Activated naive CD4-positive, alpha-beta T cell treated with anti-CD3 and anti-CD28 coated beads, Interleukin-2, amount 50 U/mL, for 72 hours (primary cell): ENCODE data around the gene RAMP1. TPM values are rescaled to one million over a fixed set of nuclear protein-coding genes. Genes with fewer than 3 reads are reported as not detected.

Experiments used
- ATAC-seq, 2 donors: fragments of 150-1000 bp; cut with Tn5 transposase; 2 replicates each; pipeline ENCODE4 v1.10.0; 2021; ENCODE audit warnings: mild to moderate bottlenecking in 2 of 2, moderate library complexity in 2 of 2
- DNase-seq, 2 donors: peaks; one replicate each; pipeline ENCODE4 v3.0.0; 2021 to 2022; ENCODE audit warnings: low spot score in 2 of 2
- H3K27ac Mint-ChIP-seq, 2 donors: one replicate each; pipeline ENCODE4 v1.8.0; 2022; ENCODE audit warnings: mild to moderate bottlenecking in 2 of 2, mixed read lengths in 2 of 2
- H3K36me3 Mint-ChIP-seq, 2 donors: one replicate each; pipeline ENCODE4 v1.8.0; 2022; ENCODE audit warnings: mixed read lengths in 2 of 2
- H3K9me3 Mint-ChIP-seq, 2 donors: one replicate each; pipeline ENCODE4 v1.8.0; 2022; ENCODE audit warnings: mixed read lengths in 2 of 2
- total RNA-seq, 2 donors: library from RNA; stranded (reverse); gene quantifications; one replicate each; pipeline ENCODE4 v1.2.3, GENCODE V29; 2022

Gene RAMP1
- total RNA-seq, 2 donors from 2014 or later, result 0.47 TPM; not detected in 1

DNA sequence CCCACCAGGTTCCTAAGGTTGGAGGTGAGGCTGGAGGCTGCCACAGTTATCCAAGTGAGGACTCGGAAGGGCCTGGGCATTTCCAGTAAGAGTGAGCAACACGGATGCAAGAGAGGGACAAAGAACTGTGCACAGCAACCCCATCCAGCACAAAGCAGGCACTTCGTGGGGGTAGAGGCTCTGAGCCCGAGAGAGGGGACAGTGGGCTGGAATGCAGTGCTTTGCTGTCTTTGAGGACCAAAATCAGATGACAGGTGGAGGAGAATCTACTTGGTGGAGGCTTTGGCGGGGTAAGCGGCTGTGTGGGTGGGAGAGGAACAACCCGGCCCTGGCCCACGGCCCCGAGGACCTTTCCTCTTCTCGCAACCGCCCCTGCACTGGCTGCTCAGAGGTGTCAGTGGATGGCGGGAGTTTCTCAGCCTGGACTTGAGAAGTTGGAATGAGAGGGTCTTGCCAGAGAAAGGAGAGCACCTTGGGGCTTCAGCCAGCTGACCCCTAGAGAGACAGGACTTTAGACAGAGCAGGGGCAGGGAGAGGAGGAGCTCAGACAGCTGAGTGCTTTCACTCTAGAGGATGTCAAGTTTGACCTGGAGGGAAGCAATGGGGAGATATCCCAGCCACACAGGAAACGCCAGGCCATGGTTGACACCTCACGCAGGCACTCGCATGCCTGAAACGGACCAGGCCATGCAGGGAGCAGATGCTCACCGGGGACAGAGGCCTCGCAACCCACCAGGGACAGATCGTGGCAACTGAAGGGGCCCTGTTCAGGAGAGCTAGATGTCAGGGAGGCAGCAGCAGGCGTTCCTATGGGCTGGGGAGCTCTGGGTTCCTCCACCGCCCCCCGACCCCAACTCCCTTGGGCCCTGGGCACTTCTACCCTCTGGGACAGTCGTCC is 11.6 kb downstream of the RAMP1 start:
- peak in 1 of 2 donors; percentile 46 for DNase-seq
- Mint-ChIP-seq H3K27ac (peak overlapping the region in 1 of 2 donors; percentile 17), H3K9me3 (no peaks in the 10 kb centered on the region), H3K36me3 (no peaks in the 10 kb centered on the region)
- no peak for ATAC-seq

DNA sequence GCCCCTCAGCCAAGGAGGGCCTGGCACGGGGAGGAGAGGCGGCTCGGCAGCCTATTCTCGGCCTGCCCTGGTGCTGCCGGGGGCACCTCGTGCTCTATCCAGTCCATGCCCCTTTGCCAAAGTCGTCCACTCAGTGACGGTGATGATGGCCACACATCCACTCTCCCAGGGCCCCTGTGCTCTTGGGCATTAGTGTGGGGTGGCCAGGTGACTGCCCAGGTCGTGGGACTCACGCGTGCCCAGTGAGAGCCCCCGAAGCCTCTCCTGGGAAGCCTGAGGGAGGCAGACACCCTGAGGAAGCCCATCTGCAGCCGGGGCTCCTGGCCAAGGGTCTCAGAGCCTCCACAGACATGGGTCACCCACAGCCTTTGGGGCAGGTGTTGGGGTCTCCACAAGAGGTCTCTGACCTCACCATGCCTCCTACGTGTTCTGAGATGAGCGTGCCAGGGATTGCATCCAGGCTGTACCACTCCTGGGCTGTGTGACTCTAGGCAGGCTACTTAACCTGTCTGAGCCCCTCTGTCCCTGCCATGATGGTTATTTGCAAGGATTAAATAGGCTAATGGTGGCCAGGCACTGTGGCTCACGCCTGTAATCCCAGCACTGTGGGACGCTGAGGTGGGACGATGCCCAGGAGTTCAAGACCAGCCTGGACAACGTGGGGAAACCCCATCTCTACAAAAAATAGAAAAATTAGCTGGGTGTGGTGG is 12.9 kb downstream of the RAMP1 start:
- H3K9me3 Mint-ChIP-seq, result no peaks in the 10 kb centered on the region
- H3K27ac Mint-ChIP-seq, result no peak overlapping the region
- H3K36me3 Mint-ChIP-seq, result no peaks in the 10 kb centered on the region
- ATAC-seq, result no peak
- peak in 1 of 2 donors; percentile 51 for DNase-seq

DNA sequence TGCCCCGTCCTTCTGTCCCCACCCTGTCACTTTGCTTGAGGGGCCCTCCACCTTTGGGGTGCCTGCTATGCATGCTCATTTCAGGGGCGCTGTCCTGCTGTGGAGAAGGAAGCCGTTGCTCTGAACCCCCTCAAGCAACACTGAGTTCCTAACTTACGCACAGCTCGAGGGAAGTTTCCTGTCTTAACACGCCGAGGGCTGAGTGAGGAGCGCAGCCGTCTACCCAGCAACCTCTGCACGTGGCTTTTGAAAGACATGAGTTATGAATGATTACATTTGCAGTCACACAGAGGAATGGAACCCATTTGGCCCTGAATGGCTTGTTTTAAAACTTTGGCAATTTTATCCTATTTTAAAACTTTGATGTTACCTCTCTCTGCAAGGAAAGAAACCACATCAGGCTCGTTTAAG is 14.0 kb downstream of the RAMP1 start:
- DNase-seq, result peak in 1 of 2 donors; percentile 6
- Mint-ChIP-seq H3K9me3 (no peaks in the 10 kb centered on the region), H3K36me3 (no peaks in the 10 kb centered on the region), H3K27ac (no peak overlapping the region)
- ATAC-seq, result no peak

DNA sequence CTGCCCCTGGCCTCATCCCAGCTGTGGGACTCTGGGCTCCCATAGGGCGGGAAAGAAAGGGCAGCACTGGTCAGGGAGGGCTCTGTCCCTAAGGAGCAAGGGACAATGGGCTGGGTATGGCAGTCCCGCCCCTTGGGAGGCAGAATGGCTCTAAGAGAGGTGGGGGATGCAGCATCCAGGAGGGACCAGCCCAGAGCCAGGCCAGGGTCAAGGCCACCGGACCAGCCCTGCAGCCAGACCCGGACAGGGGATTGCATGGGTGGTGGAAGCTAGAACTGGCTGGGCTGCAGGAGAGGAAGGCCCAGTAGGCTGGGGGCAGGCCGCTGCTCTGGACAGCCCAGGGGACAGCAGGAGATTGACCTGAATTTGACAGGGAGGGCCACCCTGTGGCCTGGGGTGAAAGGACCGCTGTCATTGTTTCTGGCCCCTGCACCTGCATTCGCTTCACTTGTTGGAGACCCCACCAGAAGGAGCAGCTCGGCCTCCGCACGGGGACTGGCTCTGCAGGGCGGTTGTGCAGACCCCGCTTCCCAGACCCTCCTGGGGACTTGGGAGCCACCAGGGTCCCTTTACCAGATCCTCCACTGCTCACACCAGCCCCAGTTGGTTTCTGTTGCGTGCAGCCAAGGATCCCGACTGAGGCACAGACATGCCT is 14.6 kb downstream of the RAMP1 start:
- peak in 1 of 2 donors; percentile 49 for DNase-seq
- no peak overlapping the region for H3K27ac Mint-ChIP-seq
- no peaks in the 10 kb centered on the region for H3K36me3 Mint-ChIP-seq
- no peak for ATAC-seq
- H3K9me3 Mint-ChIP-seq, result no peaks in the 10 kb centered on the region

DNA sequence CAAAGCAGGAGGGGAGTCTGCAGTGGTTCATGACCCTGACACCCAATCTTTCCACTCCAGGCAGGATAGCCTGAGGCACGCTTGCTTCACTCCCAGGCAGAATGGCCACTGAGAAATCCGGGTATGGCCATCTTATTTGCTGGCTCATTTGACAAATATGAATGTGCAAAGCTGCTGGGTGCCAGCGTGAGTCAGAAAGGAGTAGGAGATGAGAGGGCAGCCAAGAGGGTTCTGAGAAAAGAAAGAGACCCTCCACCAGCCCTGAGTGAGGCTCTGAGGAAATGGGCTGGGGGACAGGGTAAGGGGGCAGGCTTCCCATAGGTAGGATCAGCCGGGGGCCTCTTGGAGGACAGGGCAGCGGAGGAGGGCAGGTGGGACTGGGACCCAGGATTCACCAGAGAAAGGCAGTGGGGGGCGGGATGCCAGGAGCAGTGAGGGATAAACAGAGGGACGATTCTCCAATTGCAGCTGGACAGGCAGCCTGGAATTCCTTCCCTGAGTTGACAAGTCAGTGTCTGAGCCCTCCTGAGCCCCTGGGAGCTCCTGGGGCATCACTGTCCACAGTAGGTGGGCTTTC is 15.2 kb downstream of the RAMP1 start:
- H3K27ac Mint-ChIP-seq, result no peak overlapping the region

DNA sequence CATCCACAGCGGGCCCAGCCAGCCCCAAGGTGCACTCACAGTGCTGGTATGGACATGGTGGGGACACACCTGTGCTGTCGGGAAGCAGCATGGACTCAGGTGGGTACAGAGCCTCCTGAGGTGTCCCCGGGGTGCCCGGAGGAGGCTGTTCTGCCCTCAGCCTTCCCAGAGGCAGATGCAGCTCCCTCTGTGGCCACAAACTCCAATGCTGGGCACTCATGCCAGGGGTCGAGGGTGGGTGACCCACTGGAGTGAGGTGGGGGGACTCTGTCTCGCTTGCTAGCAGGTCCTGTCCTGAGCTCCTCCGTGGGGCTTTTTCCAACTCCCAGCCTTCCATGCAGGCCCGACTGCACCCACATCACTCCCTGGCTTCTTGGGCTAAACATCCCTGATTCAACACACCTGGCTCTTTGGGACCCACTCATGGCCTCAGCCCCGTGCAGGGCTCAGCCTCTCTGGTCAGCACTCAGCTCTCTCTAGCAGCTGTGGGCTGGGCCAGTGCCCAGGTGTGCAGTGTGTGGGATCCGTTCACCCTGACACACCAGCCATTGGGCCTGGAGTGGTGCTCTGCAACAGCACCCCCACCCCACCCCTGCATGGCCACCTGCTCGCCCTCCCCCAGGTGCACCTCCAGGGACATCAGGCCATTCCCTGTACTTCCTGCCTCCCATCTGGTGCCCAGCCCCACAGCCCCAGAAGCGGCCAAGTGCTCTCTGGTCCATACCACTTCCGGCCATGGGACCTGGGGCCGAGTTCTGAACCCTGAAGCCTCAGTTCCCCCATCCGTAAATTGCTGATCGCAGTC is 16.0 kb downstream of the RAMP1 start:
- DNase-seq, result peak in 1 of 2 donors; percentile 52
- no peak for ATAC-seq
- Mint-ChIP-seq H3K9me3 (no peaks in the 10 kb centered on the region), H3K36me3 (no peaks in the 10 kb centered on the region), H3K27ac (no peak overlapping the region)

More for the DNA sequence above, 15.2 kb downstream of the RAMP1 start:
- Mint-ChIP-seq H3K36me3 (no peaks in the 10 kb centered on the region), H3K9me3 (no peaks in the 10 kb centered on the region)
- DNase-seq (peak in 1 of 2 donors; percentile 44), ATAC-seq (no peak)

DNA sequence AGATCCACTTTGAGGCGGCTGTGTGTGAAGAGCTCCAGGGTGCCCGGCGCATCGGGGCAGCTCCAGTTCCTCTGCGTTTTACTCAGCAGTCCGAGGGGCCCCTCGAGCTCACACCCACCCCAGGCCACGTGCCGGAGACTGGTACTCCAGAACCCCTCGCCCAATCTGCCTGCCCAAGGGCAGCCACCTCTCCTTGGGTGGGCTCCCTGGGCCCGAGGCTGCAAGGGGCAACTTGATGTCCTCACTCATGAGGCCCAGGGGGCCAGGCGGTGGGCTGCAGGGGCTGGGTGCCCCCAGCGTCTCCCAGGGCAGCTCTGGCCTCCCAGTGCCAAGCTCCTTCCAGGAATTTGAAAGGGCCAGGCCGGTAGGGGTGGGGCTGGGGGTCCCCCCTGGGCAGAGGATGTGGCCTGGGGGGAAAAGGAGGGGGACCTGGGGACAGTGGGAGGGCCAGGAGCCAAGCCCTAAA is 16.7 kb downstream of the RAMP1 start:
- Mint-ChIP-seq H3K27ac (no peak overlapping the region), H3K9me3 (no peaks in the 10 kb centered on the region)
- no peak for ATAC-seq

DNA sequence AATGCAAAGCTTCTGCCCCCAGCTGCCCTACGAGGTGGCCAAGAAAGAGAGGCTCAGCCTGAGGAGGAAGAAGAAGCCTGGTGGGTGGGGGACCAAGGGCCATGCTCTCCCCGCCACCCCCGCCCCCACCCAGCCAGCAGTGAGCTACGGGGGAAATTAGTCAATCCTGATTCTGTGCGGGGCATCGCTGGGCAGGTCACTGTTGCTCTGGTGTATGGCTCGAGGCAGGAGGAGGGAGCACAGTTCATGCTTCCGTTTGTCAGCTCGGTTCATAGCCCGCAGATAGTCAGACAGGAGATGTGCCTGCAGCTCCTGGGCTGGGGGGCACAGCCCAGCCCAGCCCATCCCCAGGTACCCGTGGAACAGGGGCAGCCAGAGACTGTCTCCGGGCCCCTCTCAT is 17.1 kb downstream of the RAMP1 start:
- H3K36me3 Mint-ChIP-seq, result no peaks in the 10 kb centered on the region
- H3K9me3 Mint-ChIP-seq, result no peaks in the 10 kb centered on the region
- ATAC-seq, result no peak
- peak in 1 of 2 donors; percentile 20 for DNase-seq
- H3K27ac Mint-ChIP-seq, result peak overlapping the region in 1 of 2 donors; percentile 2

More for the DNA sequence above, 16.7 kb downstream of the RAMP1 start:
- DNase-seq, result no peak
- H3K36me3 Mint-ChIP-seq, result no peaks in the 10 kb centered on the region

DNA sequence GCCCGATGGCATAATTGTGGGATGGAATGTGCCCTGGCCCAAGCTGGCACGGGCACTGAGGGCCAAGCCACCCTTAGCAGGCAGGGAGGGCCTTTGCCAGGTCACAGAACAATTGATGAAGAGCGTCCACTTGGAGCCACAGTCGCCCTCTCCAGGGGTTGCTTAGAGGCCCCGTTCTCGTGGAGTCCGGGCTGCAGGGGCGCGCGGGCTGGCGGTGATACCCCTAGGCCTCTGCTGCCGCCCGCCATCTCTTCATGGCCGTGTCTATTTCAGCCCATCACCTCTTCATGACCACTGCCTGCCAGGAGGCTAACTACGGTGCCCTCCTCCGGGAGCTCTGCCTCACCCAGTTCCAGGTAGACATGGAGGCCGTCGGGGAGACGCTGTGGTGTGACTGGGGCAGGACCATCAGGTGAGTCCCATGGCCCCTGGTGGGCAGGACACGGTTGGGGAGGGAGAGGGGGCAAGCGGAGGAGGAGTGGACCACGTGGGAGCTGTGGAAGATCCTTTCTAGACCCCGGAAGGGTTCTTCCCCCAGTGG is 17.6 kb downstream of the RAMP1 start:
- ATAC-seq, result no peak
- Mint-ChIP-seq H3K27ac (peak overlapping the region in 1 of 2 donors; percentile 2), H3K36me3 (no peaks in the 10 kb centered on the region), H3K9me3 (no peaks in the 10 kb centered on the region)
- peak in 1 of 2 donors; percentile 41 for DNase-seq

DNA sequence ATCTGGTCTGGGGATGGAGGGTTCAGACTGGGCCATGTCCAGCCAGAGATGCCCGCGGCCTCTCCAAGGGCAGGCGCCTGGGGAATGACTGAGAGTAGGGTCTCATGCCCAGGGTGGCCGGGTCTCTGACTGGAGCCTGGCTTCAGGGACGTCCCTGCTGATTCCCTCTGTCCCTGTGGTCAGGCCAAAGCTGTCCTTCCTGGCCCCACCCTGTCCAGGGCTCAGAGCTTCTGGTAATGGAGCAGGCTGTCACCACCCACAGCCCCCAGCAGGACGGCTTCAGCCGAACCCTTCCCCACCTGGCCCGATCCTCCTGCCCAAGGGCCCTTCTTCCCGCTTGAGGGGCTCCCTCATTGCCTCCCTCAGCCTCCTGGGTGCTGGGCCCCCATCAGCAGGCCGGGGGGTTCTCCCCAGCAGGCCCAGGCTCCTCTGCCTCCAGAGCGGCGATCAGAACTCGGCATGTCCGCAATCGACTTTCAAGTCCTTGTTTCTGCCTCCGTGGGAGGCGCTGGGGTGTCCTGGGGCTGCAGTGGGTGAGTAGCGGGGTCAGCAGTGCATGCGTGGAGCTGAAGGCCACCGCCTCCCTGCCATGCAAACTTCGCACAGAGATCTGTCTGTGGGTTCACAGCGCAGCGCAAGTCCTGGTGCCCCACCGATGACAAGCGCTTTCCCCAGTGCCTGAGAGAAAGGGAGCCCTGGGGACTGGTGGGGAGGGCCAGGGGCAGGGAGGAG is 18.3 kb downstream of the RAMP1 start:
- Mint-ChIP-seq H3K9me3 (no peaks in the 10 kb centered on the region), H3K27ac (no peak overlapping the region), H3K36me3 (no peaks in the 10 kb centered on the region)
- ATAC-seq, result no peak
- peak in 1 of 2 donors; percentile 34 for DNase-seq

DNA sequence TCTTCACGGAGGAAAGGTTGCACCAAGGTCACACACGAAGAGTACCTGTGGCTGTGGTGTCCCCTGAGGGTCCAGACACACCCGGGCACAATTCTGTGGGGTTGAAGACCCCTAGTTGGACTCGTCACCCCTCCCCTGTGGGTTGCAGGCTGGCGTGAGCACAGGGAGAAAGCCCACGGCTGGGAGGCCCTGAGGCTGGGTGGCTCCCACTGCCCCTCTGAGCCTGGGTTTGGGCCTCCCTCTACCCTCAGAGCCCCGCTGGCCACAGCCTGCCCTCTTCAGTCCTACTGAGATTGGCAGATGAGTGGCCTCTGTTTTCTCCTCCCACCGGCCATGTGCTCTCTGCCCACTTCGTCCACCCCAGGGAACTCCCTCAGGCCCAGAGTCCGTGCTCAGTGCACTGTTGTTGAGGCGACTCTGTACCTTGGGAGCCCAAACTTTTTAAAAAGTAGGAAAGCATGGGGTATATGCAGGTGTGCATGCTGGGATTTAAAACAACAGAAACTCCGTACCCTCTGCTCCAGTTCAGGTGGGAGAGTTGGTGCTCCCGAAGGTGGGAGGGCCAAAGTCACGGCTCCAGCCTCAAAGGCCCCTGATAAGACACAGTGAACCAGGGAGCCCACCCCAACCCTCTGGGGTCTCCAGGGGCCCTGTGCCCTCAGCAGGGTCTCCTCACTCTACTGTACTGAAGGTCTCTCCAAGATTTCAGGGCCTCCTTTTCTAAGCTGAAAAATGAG is 19.1 kb downstream of the RAMP1 start:
- no peak for ATAC-seq
- Mint-ChIP-seq H3K36me3 (no peaks in the 10 kb centered on the region), H3K9me3 (no peaks in the 10 kb centered on the region), H3K27ac (peak overlapping the region in 1 of 2 donors; percentile 27)
- peak in 1 of 2 donors; percentile 46 for DNase-seq

DNA sequence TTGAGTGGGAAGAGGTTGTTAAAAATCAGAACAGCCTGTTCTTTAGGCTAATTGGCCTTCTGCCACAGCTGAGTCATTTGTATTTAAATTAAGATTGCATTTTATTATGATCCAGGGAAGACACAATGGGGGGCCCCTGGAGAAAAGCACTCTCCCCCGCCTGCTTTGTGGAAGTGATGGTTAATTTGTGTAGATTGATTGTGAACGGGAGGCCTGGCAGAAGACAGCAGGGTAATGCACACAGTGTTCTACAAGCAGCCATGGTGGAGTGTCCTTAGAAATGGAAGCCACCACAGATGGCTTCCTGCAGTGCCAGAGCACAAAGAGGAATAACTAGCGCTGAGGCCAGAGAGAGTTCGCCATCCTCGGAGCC is 19.6 kb downstream of the RAMP1 start:
- ATAC-seq (no peak), DNase-seq (no peak)
- Mint-ChIP-seq H3K36me3 (no peaks in the 10 kb centered on the region), H3K27ac (peak overlapping the region in 1 of 2 donors; percentile 27), H3K9me3 (no peaks in the 10 kb centered on the region)

DNA sequence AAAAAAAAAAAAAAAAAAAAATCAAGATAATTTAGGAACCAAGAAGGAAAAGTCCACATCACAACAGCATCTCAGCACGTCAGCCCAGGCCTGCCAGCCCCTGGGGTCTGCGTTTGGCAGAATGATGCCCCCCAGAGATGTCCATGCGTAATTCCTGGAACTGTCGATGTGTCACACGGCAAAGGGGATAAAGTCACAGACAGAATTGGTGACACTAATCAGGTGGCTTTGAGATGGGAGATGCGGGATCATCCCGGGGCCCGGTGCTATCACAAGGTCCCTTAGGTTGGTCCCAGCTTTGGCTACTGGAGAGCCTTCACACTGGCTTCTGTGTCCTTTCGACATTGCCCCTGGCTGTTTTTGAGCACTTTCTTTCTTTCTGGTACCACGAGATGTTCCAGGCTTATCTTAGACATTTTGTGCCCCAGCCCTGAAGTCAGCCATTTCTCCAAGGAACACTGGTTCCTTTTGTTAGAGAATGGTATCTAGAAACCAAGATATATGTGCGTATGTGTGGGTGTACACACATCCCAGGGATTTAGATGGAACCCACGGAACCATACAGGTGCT is 20.7 kb downstream of the RAMP1 start:
- no peak overlapping the region for H3K27ac Mint-ChIP-seq
- DNase-seq, result no peak

More for the DNA sequence above, 20.7 kb downstream of the RAMP1 start:
- no peaks in the 10 kb centered on the region for H3K9me3 Mint-ChIP-seq
- no peak for ATAC-seq
- no peaks in the 10 kb centered on the region for H3K36me3 Mint-ChIP-seq
